ENCODE data around the gene GOLGA6L9. TPM values are rescaled to one million over a fixed set of nuclear protein-coding genes. Genes with fewer than 3 reads are reported as not detected.

The GOLGA6L9 gene
- total RNA-seq, 1 experiment from 2014 or later: 4.1 TPM

Other genes with a start within 250 kb of the GOLGA6L9 start
- 41.0 and 44.7 TPM in 2 replicates for gene EFL1, start 167.1 kb upstream of the GOLGA6L9 start, total RNA-seq (2022)
- 3.9 and 4.2 TPM in 2 replicates for gene SAXO2, start 167.0 kb upstream of the GOLGA6L9 start, total RNA-seq (2022)
- gene GOLGA6L10, start 80.3 kb upstream of the GOLGA6L9 start, total RNA-seq (2022): 1.9 and 2.6 TPM in 2 replicates
- 2,707 and 3,065 TPM in 2 replicates for gene RPS17, start 110.6 kb downstream of the GOLGA6L9 start, total RNA-seq (2022)
- not detected in 2 replicates for gene CPEB1, start 217.5 kb downstream of the GOLGA6L9 start, total RNA-seq (2022)